Pancreas (tissue), 10 donors: ENCODE data around the gene SMC3. TPM values are rescaled to one million over a fixed set of nuclear protein-coding genes. Genes with fewer than 3 reads are reported as not detected.

Experiments
- ATAC-seq, 4 donors: fragments of 200-7000 bp; cut with Tn5 transposase; one replicate each; pipeline versions ENCODE4 v1.8.0 to v1.9.1; 2020; ENCODE audit warnings: mild to moderate bottlenecking in 4 of 4, moderate library complexity in 4 of 4
- DNase-seq, 6 donors: peaks; one replicate each; pipeline ENCODE4 v3.0.0-alpha.2; 2020
- FAIRE-seq: peaks from 2 replicates; lab custom pipeline; 2012; peaks lifted over from hg19 to GRCh38; lab: Jason Lieb, UNC
- H3K27ac ChIP-seq, 4 donors: fragments of 200-600 bp; sonication (generic); 1 replicate in 3 of 4; 2 replicates in 1 of 4; pipeline versions ENCODE4 v1.5.0 to v1.8.0; 2020
- H3K27me3 ChIP-seq, 4 donors: fragments of 200-600 bp; one replicate each; pipeline ENCODE4 v1.8.0; 2021
- H3K36me3 ChIP-seq, 3 donors: fragments of 200-600 bp; sonication (generic) in 1 of 3; one replicate each; pipeline versions ENCODE4 v1.5.0 to v1.8.0; 2020 to 2021
- H3K4me1 ChIP-seq, 3 donors: fragments of 200-600 bp; one replicate each; pipeline ENCODE4 v1.8.0; 2021
- H3K4me3 ChIP-seq, 4 donors: fragments of 200-600 bp; sonication (generic) in 2 of 4; one replicate each; pipeline versions ENCODE4 v1.5.0 to v1.8.0; 2020 to 2021
- H3K9me3 ChIP-seq, 4 donors: fragments of 200-600 bp; one replicate each; pipeline ENCODE4 v1.8.0; 2021
- WGBS, 2 donors: extraction: QIAGEN DNeasy Blood & Tissue Kit; methylation state at CpG; one replicate each; pipeline ENCODE4 v1.1.7; 2013; 5-methylcytosine and 5-hydroxymethylcytosine counted together
- intact Hi-C, 3 donors: fragments of 100-400 bp; cut with DNase I; formaldehyde crosslinking; loops; one replicate each; pipeline versions ENCODE4 v1.11.1 to v1.14.2; 2022
- polyA plus RNA-seq, 2 donors: library from polyadenylated mRNA; stranded (reverse); fragments of 200-250 nt; gene quantifications; one replicate each; pipeline ENCODE4 v1.2.3, GENCODE V29; 2013
- total RNA-seq, 6 donors: library from RNA; stranded (reverse); fragmentation: NEBNext Ultra II Directional in 4 of 6; extraction: Animal tissue kit (Norgen Biotek cat#: 25700) in 4 of 6; gene quantifications; one replicate each; pipeline versions ENCODE4 v1.2.1 to v1.2.4, GENCODE V29; 2021 to 2023
- TF ChIP-seq, protein P1 (sequence below), 4 donors: fragments of 200-600 bp; sonication (generic) in 3 of 4; IDR thresholded peaks; one replicate each; pipeline versions ENCODE4 v1.5.0 to v1.8.0; 2021; ENCODE audit warnings: antibody characterized with exemption in 4 of 4
- donor health status: healthy with polysubstance abuse.
- donor health status: DM: no; HTN: no; CAD: no; lungs with moderate emphysema.
- donor health status: DM: no; HTN: no; CAD: no.
- donor health status: control.
- donor health status: control.
- donor health status: Bipolar disorder and iron deficiency.
- donor health status: DM: yes; HTN: yes; CAD: no.
- donor health status: DM: no; HTN: no; CAD: no.
- donor health status: DM: no; HTN: no; CAD: no.
- donor health status: DM: yes; HTN: yes; CAD: no.

Gene SMC3
- total and polyA plus RNA-seq, 8 donors = 7.7 to 22.7 (median 17.7) TPM

DNA sequence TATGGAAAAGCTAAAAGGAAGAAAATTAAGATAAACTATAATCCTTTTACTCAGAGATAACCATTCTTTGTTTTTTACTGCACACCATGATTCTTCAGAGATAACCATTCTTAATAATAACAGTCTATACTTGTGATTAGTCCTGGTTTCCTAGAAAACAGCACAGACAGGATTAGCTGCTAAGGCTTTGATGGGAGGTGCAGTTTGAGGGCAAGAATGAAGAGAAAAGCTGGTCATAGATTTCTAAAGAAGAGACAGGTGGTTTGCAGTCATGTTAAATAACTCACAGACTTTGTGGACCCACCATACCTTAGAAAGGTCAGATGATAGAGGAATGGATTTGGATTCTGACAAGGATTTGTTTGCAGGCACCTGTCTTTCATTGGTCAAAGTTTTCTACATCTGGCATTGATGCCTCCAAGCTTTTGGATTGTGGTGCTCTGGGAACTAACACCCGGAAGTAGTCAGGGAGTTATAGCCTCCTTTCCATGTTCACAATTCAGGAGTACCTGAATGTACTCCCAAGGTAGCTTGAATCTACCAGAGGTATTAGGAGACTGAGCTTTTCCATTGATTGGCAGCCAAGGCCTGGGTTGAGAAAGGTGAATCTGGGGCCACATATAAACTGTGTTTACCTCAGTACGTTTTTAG, 3.7 kb downstream of the SMC3 start:
- peaks cover 0 to 17% (median 16%) of the 10 kb centered on the region in 3 donors for H3K4me1 ChIP-seq
- H3K4me3 ChIP-seq = no peak overlapping the region
- TF ChIP-seq, protein P1, sequence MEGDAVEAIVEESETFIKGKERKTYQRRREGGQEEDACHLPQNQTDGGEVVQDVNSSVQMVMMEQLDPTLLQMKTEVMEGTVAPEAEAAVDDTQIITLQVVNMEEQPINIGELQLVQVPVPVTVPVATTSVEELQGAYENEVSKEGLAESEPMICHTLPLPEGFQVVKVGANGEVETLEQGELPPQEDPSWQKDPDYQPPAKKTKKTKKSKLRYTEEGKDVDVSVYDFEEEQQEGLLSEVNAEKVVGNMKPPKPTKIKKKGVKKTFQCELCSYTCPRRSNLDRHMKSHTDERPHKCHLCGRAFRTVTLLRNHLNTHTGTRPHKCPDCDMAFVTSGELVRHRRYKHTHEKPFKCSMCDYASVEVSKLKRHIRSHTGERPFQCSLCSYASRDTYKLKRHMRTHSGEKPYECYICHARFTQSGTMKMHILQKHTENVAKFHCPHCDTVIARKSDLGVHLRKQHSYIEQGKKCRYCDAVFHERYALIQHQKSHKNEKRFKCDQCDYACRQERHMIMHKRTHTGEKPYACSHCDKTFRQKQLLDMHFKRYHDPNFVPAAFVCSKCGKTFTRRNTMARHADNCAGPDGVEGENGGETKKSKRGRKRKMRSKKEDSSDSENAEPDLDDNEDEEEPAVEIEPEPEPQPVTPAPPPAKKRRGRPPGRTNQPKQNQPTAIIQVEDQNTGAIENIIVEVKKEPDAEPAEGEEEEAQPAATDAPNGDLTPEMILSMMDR (IDR thresholded peaks at IDR 0.05) = no peak
- H3K36me3 ChIP-seq = peaks cover 0 to 15% (median 0%) of the 10 kb centered on the region in 3 donors
- no peak overlapping the region for H3K27ac ChIP-seq
- no peak for ATAC-seq
- intact Hi-C loops = no loop called here
- 49 to 52% methylated on average over 2 of the region's 2 CpGs for WGBS, 2 donors
- DNase-seq = no peak
- no peaks in the 10 kb centered on the region for H3K9me3 ChIP-seq
- no peak for FAIRE-seq
- no peaks in the 10 kb centered on the region for H3K27me3 ChIP-seq

DNA sequence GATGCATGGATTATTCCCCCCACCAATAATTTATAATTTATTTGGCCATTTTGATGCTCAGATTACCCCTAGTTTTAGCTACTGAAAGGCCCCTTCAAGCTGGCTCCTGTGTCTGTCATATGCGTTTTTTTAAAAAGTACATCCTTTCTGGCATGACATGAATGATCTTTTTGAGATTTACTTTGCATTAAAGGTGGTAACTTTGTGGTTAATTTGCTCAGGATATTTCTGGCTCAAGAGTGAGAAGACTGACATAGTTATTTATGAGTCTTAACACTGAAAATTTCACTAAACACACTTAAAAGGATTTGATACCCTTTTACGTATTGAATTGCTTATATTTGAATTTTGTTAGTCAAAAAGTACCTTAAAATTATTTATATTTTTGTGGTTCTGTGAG, 5.4 kb downstream of the SMC3 start:
- no peaks in the 10 kb centered on the region for H3K9me3 ChIP-seq

DNA sequence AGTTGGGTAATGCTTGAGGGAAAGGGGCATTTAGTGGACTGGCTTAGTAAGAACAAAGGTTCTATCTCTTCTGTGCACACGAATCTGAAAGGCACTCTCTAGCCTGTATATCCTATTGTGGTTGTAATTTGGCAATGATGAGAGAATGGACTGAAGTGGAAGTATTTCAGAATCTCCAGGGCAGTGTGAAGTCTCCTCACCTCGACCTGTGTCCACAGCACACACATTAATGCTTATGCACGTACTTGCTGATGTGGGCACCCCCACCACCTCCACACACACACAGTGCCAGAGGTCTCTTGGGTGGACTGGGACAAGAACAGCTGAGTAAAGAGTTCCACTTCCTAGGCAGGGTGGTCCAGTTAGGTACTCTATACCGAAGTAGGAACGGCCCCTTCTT, 6.9 kb downstream of the SMC3 start:
- intact Hi-C loops = no loop called here
- DNase-seq (no peak), ATAC-seq (no peak), FAIRE-seq (no peak)
- Histone ChIP-seq H3K9me3 (no peaks in the 10 kb centered on the region), H3K27ac (no peak overlapping the region), H3K4me3 (no peak overlapping the region), H3K36me3 (peaks cover 6 to 39% (median 13%) of the 10 kb centered on the region in 3 donors), H3K27me3 (no peaks in the 10 kb centered on the region), H3K4me1 (peaks cover 0 to 12% (median 10%) of the 10 kb centered on the region in 3 donors)
- WGBS, 2 donors = 75 to 78% methylated on average over 5 of the region's 5 CpGs
- TF ChIP-seq, protein P1 (IDR thresholded peaks at IDR 0.05) = no peak

More for the DNA sequence above, 5.4 kb downstream of the SMC3 start:
- Histone ChIP-seq H3K27ac (no peak overlapping the region), H3K27me3 (no peaks in the 10 kb centered on the region), H3K36me3 (peaks cover under 1 to 23% (median 1%) of the 10 kb centered on the region in 3 donors), H3K4me1 (peaks cover 0 to 17% (median 16%) of the 10 kb centered on the region in 3 donors), H3K4me3 (no peak overlapping the region)
- FAIRE-seq (no peak), DNase-seq (no peak), ATAC-seq (no peak)
- TF ChIP-seq, protein P1 (IDR thresholded peaks at IDR 0.05) = no peak
- intact Hi-C loops = no loop called here
- 62 to 68% methylated on average over 2 of the region's 2 CpGs for WGBS, 2 donors

DNA sequence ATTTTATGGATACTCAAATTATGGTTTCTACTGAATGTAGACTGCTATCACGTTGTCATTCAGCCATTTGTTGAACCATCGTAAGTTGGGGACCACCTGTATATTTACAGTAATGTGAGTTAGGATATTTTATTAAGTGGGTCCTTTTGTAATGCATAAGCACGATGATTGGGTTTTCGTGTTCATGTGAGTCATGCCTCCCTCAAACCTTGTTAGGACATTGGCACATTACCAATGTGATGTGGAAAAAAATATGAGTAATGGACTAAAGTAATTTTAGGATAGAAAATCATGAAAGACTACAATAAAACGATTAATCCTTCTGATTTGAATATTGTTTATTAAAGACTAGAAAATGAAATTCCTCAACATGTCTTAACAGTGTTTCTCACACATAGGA, 8.7 kb downstream of the SMC3 start:
- 60 to 70% methylated on average over 5 of the region's 5 CpGs for WGBS, 2 donors
- ATAC-seq = no peak
- Histone ChIP-seq H3K4me3 (no peak overlapping the region), H3K27ac (no peak overlapping the region), H3K4me1 (no peaks in the 10 kb centered on the region), H3K36me3 (peaks cover 6 to 51% (median 15%) of the 10 kb centered on the region in 3 donors), H3K9me3 (no peaks in the 10 kb centered on the region), H3K27me3 (no peaks in the 10 kb centered on the region)
- TF ChIP-seq, protein P1 (IDR thresholded peaks at IDR 0.05) = no peak
- FAIRE-seq = no peak
- intact Hi-C loops = no loop called here
- no peak for DNase-seq

DNA sequence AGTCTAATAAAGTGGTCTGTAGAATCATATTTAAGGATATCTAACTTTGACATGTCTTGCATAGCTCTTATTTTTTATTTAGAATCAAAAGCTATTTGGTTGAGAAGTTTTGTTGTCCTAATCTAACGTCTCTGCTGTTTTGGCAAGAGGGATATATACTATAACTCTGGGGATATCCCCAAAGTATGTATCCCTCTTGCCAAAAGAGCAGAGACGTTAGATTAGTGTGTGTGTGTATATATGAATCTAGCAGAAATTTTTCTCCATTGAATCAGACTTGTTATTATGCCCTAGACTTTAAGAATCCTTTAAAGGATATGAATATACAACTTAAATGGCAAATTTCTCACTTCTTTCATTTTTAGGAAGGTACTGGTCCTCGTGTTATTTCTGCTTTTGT, 9.6 kb downstream of the SMC3 start:
- DNase-seq (no peak), FAIRE-seq (no peak), ATAC-seq (no peak)
- H3K27me3 ChIP-seq = no peaks in the 10 kb centered on the region
- H3K27ac ChIP-seq = no peak overlapping the region
- H3K9me3 ChIP-seq = no peaks in the 10 kb centered on the region
- intact Hi-C loops = no loop called here
- no peaks in the 10 kb centered on the region for H3K4me1 ChIP-seq
- H3K4me3 ChIP-seq = no peak overlapping the region
- TF ChIP-seq, protein P1 (IDR thresholded peaks at IDR 0.05) = no peak
- WGBS, 2 donors = 75 to 76% methylated on average over 3 of the region's 3 CpGs
- peaks cover 6 to 60% (median 22%) of the 10 kb centered on the region in 3 donors for H3K36me3 ChIP-seq
